ENCODE data around the gene MAP1LC3B2. TPM values are rescaled to one million over a fixed set of nuclear protein-coding genes. Genes with fewer than 3 reads are reported as not detected.

Gene MAP1LC3B2
- not detected in 2 replicates for total RNA-seq

GRCh38 chr12:116559162-116559935 lies at the start of gene MAP1LC3B2:
Gene MAP1LC3B2 (plus strand): TSS chr12:116559381. CDS start chr12:116575943, 16,562 bp downstream.

Other genes starting within 250 kb of the MAP1LC3B2 start
- gene SPRING1, start 178.7 kb downstream of the MAP1LC3B2 start, total RNA-seq, result 15.9 and 24.3 TPM in 2 replicates
- 0.36 and 3.7 TPM in 2 replicates for gene RNFT2, start 178.9 kb downstream of the MAP1LC3B2 start, total RNA-seq